H9 (cell line): ENCODE measurements around the gene DPF3. TPM values are rescaled to one million over a fixed set of nuclear protein-coding genes. Genes with fewer than 3 reads are reported as not detected.

ENCODE experiments used
- DNase-seq: peaks from one replicate; pipeline ENCODE4 v3.0.0-alpha.2; 2017
- H2AFZ ChIP-seq: one replicate; pipeline ENCODE4 v1.6.1; 2013; ENCODE audit warnings: mild to moderate bottlenecking, low read length, control low read depth, moderate library complexity
- H2AK5ac ChIP-seq: 2 replicates; pipeline ENCODE4 v1.6.1; 2013; ENCODE audit warnings: low read length, control low read depth, mixed read lengths; ENCODE audit not compliant: insufficient read length
- H2BK120ac ChIP-seq: one replicate; pipeline ENCODE4 v1.6.1; 2013; ENCODE audit warnings: low read depth, mild to moderate bottlenecking, low read length, control low read depth, inconsistent platforms; ENCODE audit not compliant: poor library complexity, severe bottlenecking
- H2BK12ac ChIP-seq: 2 replicates; pipeline ENCODE4 v1.6.1; 2013; ENCODE audit warnings: low read length, control low read depth, mixed read lengths, low read depth; ENCODE audit not compliant: insufficient read length
- H2BK15ac ChIP-seq: 2 replicates; pipeline ENCODE4 v1.6.1; 2013; ENCODE audit warnings: low read depth, low read length, control low read depth
- H2BK20ac ChIP-seq: one replicate; pipeline ENCODE4 v1.6.1; 2013; ENCODE audit warnings: low read depth, mild to moderate bottlenecking, low read length, control low read depth, inconsistent platforms; ENCODE audit not compliant: poor library complexity, severe bottlenecking
- H2BK5ac ChIP-seq: 2 replicates; pipeline ENCODE4 v1.6.1; 2013; ENCODE audit warnings: low read length, control low read depth, mixed read lengths; ENCODE audit not compliant: insufficient read length
- H3K14ac ChIP-seq: 2 replicates; pipeline ENCODE4 v1.6.1; 2013; ENCODE audit warnings: low read length, control low read depth; ENCODE audit not compliant: insufficient read depth
- H3K18ac ChIP-seq: 2 replicates; pipeline ENCODE4 v1.6.1; 2013; ENCODE audit warnings: low read depth, mild to moderate bottlenecking, mixed read lengths, low read length, control low read depth; ENCODE audit not compliant: insufficient read length
- H3K23ac ChIP-seq: 2 replicates; pipeline ENCODE4 v1.6.1; 2013; ENCODE audit warnings: low read length, control low read depth, mixed read lengths, low read depth; ENCODE audit not compliant: insufficient read length
- H3K23me2 ChIP-seq: 2 replicates; pipeline ENCODE4 v1.6.1; 2013; ENCODE audit warnings: low read depth, mild to moderate bottlenecking, mixed read lengths, low read length, control low read depth; ENCODE audit not compliant: insufficient read length, poor library complexity, severe bottlenecking
- H3K27ac ChIP-seq: 2 replicates; pipeline ENCODE4 v1.5.1; 2013; ENCODE audit warnings: low read length, control low read depth, mixed read lengths, low read depth; ENCODE audit not compliant: insufficient read length
- H3K27me3 ChIP-seq: 2 replicates; pipeline ENCODE4 v1.6.1; 2013; ENCODE audit warnings: low read length, control low read depth, inconsistent platforms; ENCODE audit not compliant: insufficient read depth
- H3K4ac ChIP-seq: 2 replicates; pipeline ENCODE4 v1.6.1; 2013; ENCODE audit warnings: low read depth, mild to moderate bottlenecking, control low read depth, inconsistent platforms, low read length, moderate library complexity
- H3K4me1 ChIP-seq: 2 replicates; pipeline ENCODE4 v1.6.1; 2013; ENCODE audit warnings: low read length, control low read depth, inconsistent platforms; ENCODE audit not compliant: insufficient read depth
- H3K4me2 ChIP-seq: 2 replicates; pipeline ENCODE4 v1.6.1; 2013; ENCODE audit warnings: low read length, control low read depth, mixed read lengths; ENCODE audit not compliant: insufficient read length, insufficient read depth
- H3K56ac ChIP-seq: 2 replicates; pipeline ENCODE4 v1.6.1; 2013; ENCODE audit warnings: low read depth, mild to moderate bottlenecking, mixed read lengths, low read length, control low read depth; ENCODE audit not compliant: insufficient read length
- H3K79me1 ChIP-seq: 2 replicates; pipeline ENCODE4 v1.6.1; 2013; ENCODE audit warnings: low read depth, mild to moderate bottlenecking, moderate library complexity, low read length, control low read depth, inconsistent platforms; ENCODE audit not compliant: insufficient read depth, poor library complexity, severe bottlenecking
- H3K79me2 ChIP-seq: 2 replicates; pipeline ENCODE4 v1.6.1; 2013; ENCODE audit warnings: low read length, control low read depth, inconsistent platforms; ENCODE audit not compliant: insufficient read depth
- H3K9ac ChIP-seq: 2 replicates; pipeline ENCODE4 v1.6.1; 2013; ENCODE audit warnings: low read length, control low read depth, mixed read lengths; ENCODE audit not compliant: insufficient read length; ENCODE audit errors: extremely low read depth
- H3K9me3 ChIP-seq: one replicate; pipeline ENCODE4 v1.6.1; 2013; ENCODE audit warnings: low read depth, low read length, inconsistent platforms; ENCODE audit not compliant: control insufficient read depth
- H3T11ph ChIP-seq: one replicate; pipeline ENCODE4 v1.6.1; 2013; ENCODE audit warnings: mild to moderate bottlenecking, low read length, control low read depth, inconsistent platforms
- H4K20me1 ChIP-seq: one replicate; pipeline ENCODE4 v1.6.1; 2013; ENCODE audit not compliant: control insufficient read depth, insufficient read length, insufficient read depth
- H4K5ac ChIP-seq: 2 replicates; pipeline ENCODE4 v1.6.1; 2013; ENCODE audit warnings: low read depth, mild to moderate bottlenecking, mixed read lengths, low read length, control low read depth; ENCODE audit not compliant: insufficient read length
- H4K8ac ChIP-seq: replicated peaks from 2 replicates; pipeline ENCODE4 v1.6.1; 2013; ENCODE audit warnings: low read length, control low read depth, mixed read lengths, low read depth; ENCODE audit not compliant: insufficient read length
- H4K91ac ChIP-seq: 2 replicates; pipeline ENCODE4 v1.6.1; 2013; ENCODE audit warnings: low read depth, mild to moderate bottlenecking, moderate library complexity, mixed read lengths, low read length, control low read depth; ENCODE audit not compliant: insufficient read length
- H3K27ac Mint-ChIP-seq, 3 experiments: 2 replicates in 2 of 3; 3 replicates in 1 of 3; pipeline ENCODE4 v1.8.0; 2020 to 2021; ENCODE audit warnings: mixed read lengths in 3 of 3, mild to moderate bottlenecking in 1 of 3, moderate library complexity in 1 of 3
- H3K27me3 Mint-ChIP-seq: 2 replicates; pipeline ENCODE4 v1.8.0; 2021; ENCODE audit warnings: low read depth, mild to moderate bottlenecking, moderate library complexity, mixed read lengths
- H3K36me3 Mint-ChIP-seq, 3 experiments: 2 replicates in 2 of 3; 3 replicates in 1 of 3; pipeline ENCODE4 v1.8.0; 2020 to 2021; ENCODE audit warnings: low read depth in 3 of 3, mixed read lengths in 3 of 3; ENCODE audit not compliant: insufficient read depth in 1 of 3
- H3K4me1 Mint-ChIP-seq, 2 experiments: 2 replicates each; pipeline ENCODE4 v1.8.0; 2020; ENCODE audit warnings: mixed read lengths in 2 of 2
- H3K4me3 Mint-ChIP-seq, 2 experiments: 2 replicates in 1 of 2; 3 replicates in 1 of 2; pipeline ENCODE4 v1.8.0; 2020 to 2021; ENCODE audit warnings: mild to moderate bottlenecking in 2 of 2, mixed read lengths in 2 of 2, moderate library complexity in 1 of 2
- H3K9me3 Mint-ChIP-seq, 2 experiments: 2 replicates in 1 of 2; 3 replicates in 1 of 2; pipeline ENCODE4 v1.8.0; 2020; ENCODE audit warnings: mild to moderate bottlenecking in 2 of 2, mixed read lengths in 2 of 2, moderate library complexity in 1 of 2
- CTCF ChIP-seq: fragments of 200-600 bp; sonication (generic); conservative IDR thresholded peaks from 3 replicates; pipeline ENCODE4 v1.8.0; 2021; ENCODE audit warnings: antibody characterized with exemption, mild to moderate bottlenecking
- WGBS: extraction: QIAGEN DNeasy Blood & Tissue Kit; methylation state at CpG from one replicate; pipeline ENCODE4 v1.1.7; 2013; ENCODE audit warnings: missing lambda C conversion rate, low lambda C conversion rate, mixed read lengths; ENCODE audit not compliant: insufficient read length; ENCODE audit errors: extremely low coverage; 5-methylcytosine and 5-hydroxymethylcytosine counted together
- total RNA-seq: library from RNA; stranded (reverse); gene quantifications from 2 replicates; pipeline ENCODE4 v1.2.1, GENCODE V29; 2021

DPF3 gene
- total RNA-seq, 1 experiment from 2014 or later = not detected

DNA sequence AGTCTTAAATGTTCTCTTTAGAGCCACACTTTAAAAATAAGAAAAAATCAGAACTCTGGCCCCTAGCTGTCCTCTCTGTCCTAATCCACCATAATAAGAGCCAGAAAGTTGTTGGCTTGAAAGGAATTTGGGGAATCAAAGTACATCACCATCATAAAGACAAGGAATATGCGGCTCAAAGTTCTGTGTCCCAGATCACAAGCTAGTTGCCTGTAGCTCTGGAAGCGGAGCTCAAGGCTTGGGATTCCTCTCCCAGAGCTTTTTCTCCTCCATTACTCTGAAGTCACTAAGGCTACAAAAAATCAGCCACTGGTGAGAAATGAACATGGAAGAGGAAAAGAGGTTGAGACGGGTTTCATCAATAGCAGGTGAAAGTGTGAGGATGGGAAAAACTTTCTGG lies 6.4 kb downstream of the DPF3 start:
- H3T11ph ChIP-seq = no peak overlapping the region
- no peak overlapping the region for H3K23ac ChIP-seq
- H3K9ac ChIP-seq = no peak overlapping the region
- H4K5ac ChIP-seq = no peak overlapping the region
- H3K4ac ChIP-seq = no peak overlapping the region
- no peak overlapping the region for H3K56ac ChIP-seq
- no peak overlapping the region for H3K4me3 Mint-ChIP-seq
- no peaks in the 10 kb centered on the region for H4K20me1 ChIP-seq
- H3K4me1 Mint-ChIP-seq = peaks cover 56 to 59% of the 10 kb centered on the region in 2 experiments
- H3K27ac ChIP-seq = no peak overlapping the region
- H2AFZ ChIP-seq = no peak overlapping the region
- peaks cover 6% of the 10 kb centered on the region for H3K9me3 ChIP-seq
- H3K27me3 Mint-ChIP-seq = peaks cover 45% of the 10 kb centered on the region
- H3K4me1 ChIP-seq = peaks cover 17% of the 10 kb centered on the region
- H3K23me2 ChIP-seq = peaks cover 6% of the 10 kb centered on the region
- no peak overlapping the region for H2BK5ac ChIP-seq
- H4K8ac ChIP-seq = no peak overlapping the region
- H3K36me3 Mint-ChIP-seq = peaks cover 0 to 6% (median 2%) of the 10 kb centered on the region in 3 experiments; a peak in 3 of 7 replicates
- H2BK12ac ChIP-seq = no peak overlapping the region
- no peak overlapping the region for H3K18ac ChIP-seq
- H4K91ac ChIP-seq = no peak overlapping the region
- no peak overlapping the region for H2AK5ac ChIP-seq
- TF ChIP-seq CTCF = no peak
- no CpG with 5 or more reads among the region's 3 CpGs for WGBS
- H3K79me2 ChIP-seq = no peaks in the 10 kb centered on the region
- H3K9me3 Mint-ChIP-seq = peaks cover 8 to 9% of the 10 kb centered on the region in 2 experiments
- no peak overlapping the region for H2BK15ac ChIP-seq
- H2BK20ac ChIP-seq = no peak overlapping the region
- peaks cover 21% of the 10 kb centered on the region for H3K27me3 ChIP-seq
- H3K79me1 ChIP-seq = no peaks in the 10 kb centered on the region
- H3K4me2 ChIP-seq = no peak overlapping the region
- no peak for DNase-seq
- peak overlapping the region in 2 of 3 experiments; percentile 24 to 56; a peak in 4 of 7 replicates for H3K27ac Mint-ChIP-seq
- H2BK120ac ChIP-seq = no peak overlapping the region
- H3K14ac ChIP-seq = no peak overlapping the region
